Measurements from ENCODE around the gene TXNRD3. TPM values are rescaled to one million over a fixed set of nuclear protein-coding genes. Genes with fewer than 3 reads are reported as not detected.

The TXNRD3 gene
- total RNA-seq, 2 donors from 2014 or later: 10.6 to 13.5 TPM

GRCh38 chr3:126693921-126694320, 39.0 kb upstream of the TXNRD3 start:
- no peaks in the 10 kb centered on the region for H3K9me3 ChIP-seq
- DNase-seq (no peak), ATAC-seq (no peak)
- no peak for TF ChIP-seq POLR2A (IDR thresholded peaks at IDR 0.05)
- TF ChIP-seq, protein P1, sequence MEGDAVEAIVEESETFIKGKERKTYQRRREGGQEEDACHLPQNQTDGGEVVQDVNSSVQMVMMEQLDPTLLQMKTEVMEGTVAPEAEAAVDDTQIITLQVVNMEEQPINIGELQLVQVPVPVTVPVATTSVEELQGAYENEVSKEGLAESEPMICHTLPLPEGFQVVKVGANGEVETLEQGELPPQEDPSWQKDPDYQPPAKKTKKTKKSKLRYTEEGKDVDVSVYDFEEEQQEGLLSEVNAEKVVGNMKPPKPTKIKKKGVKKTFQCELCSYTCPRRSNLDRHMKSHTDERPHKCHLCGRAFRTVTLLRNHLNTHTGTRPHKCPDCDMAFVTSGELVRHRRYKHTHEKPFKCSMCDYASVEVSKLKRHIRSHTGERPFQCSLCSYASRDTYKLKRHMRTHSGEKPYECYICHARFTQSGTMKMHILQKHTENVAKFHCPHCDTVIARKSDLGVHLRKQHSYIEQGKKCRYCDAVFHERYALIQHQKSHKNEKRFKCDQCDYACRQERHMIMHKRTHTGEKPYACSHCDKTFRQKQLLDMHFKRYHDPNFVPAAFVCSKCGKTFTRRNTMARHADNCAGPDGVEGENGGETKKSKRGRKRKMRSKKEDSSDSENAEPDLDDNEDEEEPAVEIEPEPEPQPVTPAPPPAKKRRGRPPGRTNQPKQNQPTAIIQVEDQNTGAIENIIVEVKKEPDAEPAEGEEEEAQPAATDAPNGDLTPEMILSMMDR (IDR thresholded peaks at IDR 0.05): no peak
- H3K4me1 ChIP-seq: no peaks in the 10 kb centered on the region
- H3K27ac ChIP-seq: no peak overlapping the region
- no peaks in the 10 kb centered on the region for H3K36me3 ChIP-seq (replicated peaks in 1 of 2; ENCODE audit: insufficient read depth in 1 of 2, low read depth in 2 of 2)
- WGBS, 2 donors: 34 to 47% methylated on average over 3 of the region's 3 CpGs
- no peaks in the 10 kb centered on the region for H3K27me3 ChIP-seq
- no peak overlapping the region for H3K4me3 ChIP-seq
- intact Hi-C loops (cut with DNase I): no loop called here

DNA sequence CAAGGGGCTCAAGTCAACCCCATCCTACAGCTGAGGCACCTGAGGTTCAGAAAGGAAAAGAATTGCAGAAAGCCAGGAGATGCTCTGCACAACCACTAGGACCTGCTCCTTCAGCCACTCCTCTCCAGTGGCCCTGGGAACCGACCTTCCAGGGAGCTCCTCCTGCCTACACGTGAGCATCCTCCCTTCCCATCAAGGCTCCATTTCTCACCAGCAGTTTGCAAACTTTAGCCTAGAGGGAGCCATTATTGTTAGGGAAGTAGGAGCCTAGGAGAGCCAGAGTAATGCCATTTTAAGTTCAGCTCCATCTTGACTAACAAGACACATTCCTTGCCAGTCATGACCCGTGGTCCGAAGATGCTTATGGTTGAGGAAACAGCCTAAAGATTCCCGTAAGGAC, 37.9 kb upstream of the TXNRD3 start:
- no peak overlapping the region for H3K4me3 ChIP-seq
- TF ChIP-seq, protein P1 (IDR thresholded peaks at IDR 0.05): no peak
- no peak for TF ChIP-seq POLR2A (IDR thresholded peaks at IDR 0.05)
- H3K27me3 ChIP-seq: no peaks in the 10 kb centered on the region
- ATAC-seq (no peak), DNase-seq (no peak)
- H3K4me1 ChIP-seq: no peaks in the 10 kb centered on the region
- H3K27ac ChIP-seq: no peak overlapping the region
- intact Hi-C loops (cut with DNase I): no loop called here
- 31 to 43% methylated on average over 5 of the region's 5 CpGs for WGBS, 2 donors
- no peaks in the 10 kb centered on the region for H3K9me3 ChIP-seq
- no peaks in the 10 kb centered on the region for H3K36me3 ChIP-seq (replicated peaks in 1 of 2; ENCODE audit: insufficient read depth in 1 of 2, low read depth in 2 of 2)

- Histone ChIP-seq H3K4me3 (no peak overlapping the region), H3K4me1 (no peaks in the 10 kb centered on the region), H3K9me3 (no peaks in the 10 kb centered on the region), H3K27ac (no peak overlapping the region), H3K36me3 (replicated peaks in 1 of 2; ENCODE audit: insufficient read depth in 1 of 2, low read depth in 2 of 2) (no peaks in the 10 kb centered on the region), H3K27me3 (no peaks in the 10 kb centered on the region)
- no peak for TF ChIP-seq POLR2A (IDR thresholded peaks at IDR 0.05)
- TF ChIP-seq, protein P1 (IDR thresholded peaks at IDR 0.05): no peak
- 72 to 77% methylated on average over 4 of the region's 4 CpGs for WGBS, 2 donors
- no peak for DNase-seq
- intact Hi-C loops (cut with DNase I): no loop called here
- no peak for ATAC-seq
These were observed 36.8 kb upstream of the TXNRD3 start for GRCh38 chr3:126691765-126692164.

DNA sequence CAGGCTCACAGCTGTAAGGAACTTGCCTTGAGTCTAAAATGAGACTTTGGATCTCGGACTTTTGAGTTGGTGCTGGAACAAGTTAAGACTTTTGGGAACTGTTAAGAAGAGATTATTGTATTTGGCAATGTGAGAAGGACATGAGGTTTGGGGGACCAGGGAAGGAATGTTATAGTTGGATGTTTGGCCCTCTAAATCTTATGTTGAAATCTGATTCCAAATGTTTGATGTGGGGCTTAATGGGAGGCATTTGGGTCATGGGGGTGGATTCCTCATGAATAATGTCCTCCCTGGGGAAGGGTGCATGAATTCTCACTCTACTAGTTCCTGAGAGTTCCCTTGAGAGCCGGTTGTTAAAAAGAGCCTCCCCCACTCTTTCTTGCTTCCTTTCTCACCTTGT, 30.6 kb upstream of the TXNRD3 start:
- no peak for ATAC-seq
- H3K4me3 ChIP-seq: no peak overlapping the region
- no peaks in the 10 kb centered on the region for H3K9me3 ChIP-seq
- H3K27ac ChIP-seq: no peak overlapping the region
- intact Hi-C loops (cut with DNase I): loop anchor here (10.0 kb wide), 1 partner anchor 859 kb away; no protein-coding TSS in a partner anchor
- H3K36me3 ChIP-seq (replicated peaks in 1 of 2; ENCODE audit: insufficient read depth in 1 of 2, low read depth in 2 of 2): no peaks in the 10 kb centered on the region
- 61 to 66% methylated on average over 2 of the region's 2 CpGs for WGBS, 2 donors
- DNase-seq: no peak
- no peak for TF ChIP-seq POLR2A (IDR thresholded peaks at IDR 0.05)
- TF ChIP-seq, protein P1 (IDR thresholded peaks at IDR 0.05): no peak
- H3K27me3 ChIP-seq: no peaks in the 10 kb centered on the region
- no peaks in the 10 kb centered on the region for H3K4me1 ChIP-seq

GRCh38 chr3:126685021-126685420, 30.1 kb upstream of the TXNRD3 start:
- no peak for ATAC-seq
- Histone ChIP-seq H3K9me3 (no peaks in the 10 kb centered on the region), H3K27me3 (no peaks in the 10 kb centered on the region), H3K27ac (no peak overlapping the region), H3K4me1 (no peaks in the 10 kb centered on the region), H3K36me3 (replicated peaks in 1 of 2; ENCODE audit: insufficient read depth in 1 of 2, low read depth in 2 of 2) (no peaks in the 10 kb centered on the region), H3K4me3 (no peak overlapping the region)
- WGBS, 2 donors: 73 to 80% methylated on average over 2 to 3 of the region's 3 CpGs
- TF ChIP-seq, protein P1 (IDR thresholded peaks at IDR 0.05): no peak
- TF ChIP-seq POLR2A (IDR thresholded peaks at IDR 0.05): no peak
- no peak for DNase-seq
- intact Hi-C loops (cut with DNase I): loop anchor here (10.0 kb wide), 1 partner anchor 860 kb away; no protein-coding TSS in a partner anchor
